Kidney (tissue), 14 donors: ENCODE results near the gene H1-8. TPM values are rescaled to one million over a fixed set of nuclear protein-coding genes. Genes with fewer than 3 reads are reported as not detected.

ENCODE experiments used
- DNase-seq, 5 donors: peaks; one replicate each; pipeline ENCODE4 v3.0.0-alpha.2; 2013 to 2020
- FAIRE-seq: peaks from 2 replicates; lab custom pipeline; 2012; peaks lifted over from hg19 to GRCh38; lab: Jason Lieb, UNC
- H3K27ac ChIP-seq, 2 donors: one replicate each; pipeline ENCODE4 v1.7.0; 2013; ENCODE audit warnings: low read depth in 2 of 2, low read length in 2 of 2, inconsistent platforms in 1 of 2
- H3K27me3 ChIP-seq: one replicate; pipeline ENCODE4 v1.7.1; 2013; ENCODE audit warnings: low read length, inconsistent platforms; ENCODE audit not compliant: control insufficient read depth, insufficient read depth
- H3K36me3 ChIP-seq, 3 donors: one replicate each; pipeline versions ENCODE4 v1.7.0 to v1.7.1; 2013; ENCODE audit warnings: low read length in 3 of 3, control low read depth in 1 of 3, inconsistent platforms in 1 of 3; ENCODE audit not compliant: insufficient read depth in 3 of 3, control insufficient read depth in 2 of 3
- H3K4me1 ChIP-seq, 3 donors: one replicate each; pipeline versions ENCODE4 v1.7.0 to v1.7.1; 2013; ENCODE audit warnings: low read length in 3 of 3, inconsistent platforms in 1 of 3, low read depth in 1 of 3; ENCODE audit not compliant: control insufficient read depth in 2 of 3, insufficient read depth in 2 of 3
- H3K4me3 ChIP-seq, 3 donors: one replicate each; pipeline versions ENCODE4 v1.7.0 to v1.8.1; 2013; ENCODE audit warnings: low read length in 3 of 3, control low read depth in 1 of 3, inconsistent platforms in 1 of 3
- H3K9ac ChIP-seq, 3 donors: one replicate each; pipeline versions ENCODE4 v1.7.0 to v1.7.1; 2013; ENCODE audit warnings: low read length in 3 of 3, control low read depth in 1 of 3, inconsistent platforms in 1 of 3
- H3K9me3 ChIP-seq, 3 donors: one replicate each; pipeline versions ENCODE4 v1.7.0 to v1.7.1; 2013; ENCODE audit warnings: low read length in 3 of 3, control low read depth in 1 of 3, inconsistent platforms in 1 of 3; ENCODE audit not compliant: control insufficient read depth in 2 of 3, insufficient read depth in 1 of 3
- intact Hi-C: fragments of 100-400 bp; cut with DNase I; formaldehyde crosslinking; loops from one replicate; pipeline ENCODE4 v1.11.1; 2022
- polyA plus RNA-seq: library from polyadenylated mRNA; stranded (reverse); fragments of 350-450 nt; fragmentation: Illumina TruSeq; extraction: RNeasy Lipid Tissue Mini Kit (QIAGEN cat#74804); gene quantifications from one replicate; pipeline ENCODE4 v1.2.3, GENCODE V29; 2014; ENCODE audit warnings: low read depth, low replicate concordance; ENCODE audit not compliant: insufficient read depth
- total RNA-seq: library from RNA; stranded (reverse); fragmentation: NEBNext Ultra II Directional; extraction: Animal tissue kit (Norgen Biotek cat#: 25700); gene quantifications from one replicate; pipeline ENCODE4 v1.2.1, GENCODE V29; 2021
- TF ChIP-seq, protein P1 (sequence below): IDR thresholded peaks from 3 replicates; pipeline ENCODE4 v1.5.1; 2012; ENCODE audit warnings: mild to moderate bottlenecking, moderate library complexity, borderline replicate concordance; ENCODE audit not compliant: insufficient read depth; ENCODE audit errors: extremely low read depth
- donor health status: control.
- donor health status: control.
- donor health status: control.
- donor health status: control.
- donor health status: control.
- donor health status: DM: yes; HTN: yes; CAD: no.
- donor health status: Normal renal cell carcinoma (clear cell type).

H1-8 gene
- total and polyA plus RNA-seq, 2 donors from 2014 or later = not detected

- no peak for DNase-seq
- Histone ChIP-seq H3K27me3 (no peaks in the 10 kb centered on the region), H3K9me3 (no peaks in the 10 kb centered on the region), H3K27ac (no peak overlapping the region), H3K9ac (no peak overlapping the region), H3K4me1 (no peaks in the 10 kb centered on the region), H3K4me3 (no peak overlapping the region), H3K36me3 (peaks cover 0 to 6% (median 0%) of the 10 kb centered on the region in 3 donors)
- TF ChIP-seq, protein P1, sequence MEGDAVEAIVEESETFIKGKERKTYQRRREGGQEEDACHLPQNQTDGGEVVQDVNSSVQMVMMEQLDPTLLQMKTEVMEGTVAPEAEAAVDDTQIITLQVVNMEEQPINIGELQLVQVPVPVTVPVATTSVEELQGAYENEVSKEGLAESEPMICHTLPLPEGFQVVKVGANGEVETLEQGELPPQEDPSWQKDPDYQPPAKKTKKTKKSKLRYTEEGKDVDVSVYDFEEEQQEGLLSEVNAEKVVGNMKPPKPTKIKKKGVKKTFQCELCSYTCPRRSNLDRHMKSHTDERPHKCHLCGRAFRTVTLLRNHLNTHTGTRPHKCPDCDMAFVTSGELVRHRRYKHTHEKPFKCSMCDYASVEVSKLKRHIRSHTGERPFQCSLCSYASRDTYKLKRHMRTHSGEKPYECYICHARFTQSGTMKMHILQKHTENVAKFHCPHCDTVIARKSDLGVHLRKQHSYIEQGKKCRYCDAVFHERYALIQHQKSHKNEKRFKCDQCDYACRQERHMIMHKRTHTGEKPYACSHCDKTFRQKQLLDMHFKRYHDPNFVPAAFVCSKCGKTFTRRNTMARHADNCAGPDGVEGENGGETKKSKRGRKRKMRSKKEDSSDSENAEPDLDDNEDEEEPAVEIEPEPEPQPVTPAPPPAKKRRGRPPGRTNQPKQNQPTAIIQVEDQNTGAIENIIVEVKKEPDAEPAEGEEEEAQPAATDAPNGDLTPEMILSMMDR = no peak
- intact Hi-C loops = no loop called here
- no peak for FAIRE-seq
These were observed 23.5 kb upstream of the H1-8 start for GRCh38 chr3:129519449-129519848.

GRCh38 chr3:129519896-129520715 is 22.9 kb upstream of the H1-8 start:
- H3K9me3 ChIP-seq = no peaks in the 10 kb centered on the region
- TF ChIP-seq, protein P1 = no peak
- H3K4me1 ChIP-seq = no peaks in the 10 kb centered on the region
- no peak for FAIRE-seq
- intact Hi-C loops = no loop called here
- no peaks in the 10 kb centered on the region for H3K27me3 ChIP-seq
- no peak overlapping the region for H3K4me3 ChIP-seq
- no peak overlapping the region for H3K9ac ChIP-seq
- H3K27ac ChIP-seq = no peak overlapping the region
- no peak for DNase-seq
- H3K36me3 ChIP-seq = peaks cover 0 to 6% (median 0%) of the 10 kb centered on the region in 3 donors

DNA sequence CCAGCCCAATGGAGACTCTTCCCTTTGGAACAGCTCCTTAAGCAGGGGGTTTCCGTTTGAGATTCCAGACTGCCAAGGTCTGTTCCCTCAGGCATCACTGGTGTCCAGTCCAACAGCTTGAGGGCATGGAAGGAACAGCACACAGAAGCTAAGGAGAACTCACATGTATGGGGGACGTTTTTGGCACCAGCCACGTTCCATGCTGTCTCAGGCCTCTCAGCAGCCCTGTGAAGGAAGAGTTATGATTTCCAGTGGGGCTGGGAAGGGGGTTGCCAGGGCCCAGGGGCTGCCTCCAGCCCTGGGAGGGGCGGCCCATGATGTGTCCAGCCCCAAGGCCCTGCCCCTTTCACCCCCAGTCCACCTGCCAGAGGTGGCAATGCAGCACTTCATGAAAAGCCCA is 22.0 kb upstream of the H1-8 start:
- Histone ChIP-seq H3K27ac (no peak overlapping the region), H3K36me3 (peaks cover 0 to 6% (median 0%) of the 10 kb centered on the region in 3 donors), H3K27me3 (no peaks in the 10 kb centered on the region), H3K9ac (no peak overlapping the region), H3K4me1 (no peaks in the 10 kb centered on the region), H3K4me3 (no peak overlapping the region), H3K9me3 (no peaks in the 10 kb centered on the region)
- no peak for FAIRE-seq
- intact Hi-C loops = no loop called here
- TF ChIP-seq, protein P1 = no peak
- DNase-seq = no peak
